Astrocyte of the spinal cord (primary cell): ENCODE data around the gene RRBP1.

ENCODE experiments used
- DNase-seq: peaks from one replicate; pipeline ENCODE4 v3.0.0; 2011; ENCODE audit warnings: low read depth, low spot score
- H3K4me3 ChIP-seq: 2 replicates; pipeline ENCODE4 v1.5.1; 2011; ENCODE audit warnings: low read depth, mild to moderate bottlenecking, low read length, moderate library complexity
- in situ Hi-C: cut with HindIII; loops from 2 replicates; pipeline ENCODE4 v1.10.0; 2017; ENCODE audit warnings: low sequenced_read_pairs
- TF ChIP-seq, protein P1 (sequence below): IDR thresholded peaks from 2 replicates; pipeline ENCODE4 v1.5.1; 2012; ENCODE audit warnings: low read depth, mild to moderate bottlenecking, low read length, inconsistent platforms

The RRBP1 gene

GRCh38 chr20:17647391-17648314 is 34.4 kb downstream of the RRBP1 start:
- in situ Hi-C loops = no loop called here
- DNase-seq = no peak
- H3K4me3 ChIP-seq = no peak overlapping the region
- TF ChIP-seq, protein P1, sequence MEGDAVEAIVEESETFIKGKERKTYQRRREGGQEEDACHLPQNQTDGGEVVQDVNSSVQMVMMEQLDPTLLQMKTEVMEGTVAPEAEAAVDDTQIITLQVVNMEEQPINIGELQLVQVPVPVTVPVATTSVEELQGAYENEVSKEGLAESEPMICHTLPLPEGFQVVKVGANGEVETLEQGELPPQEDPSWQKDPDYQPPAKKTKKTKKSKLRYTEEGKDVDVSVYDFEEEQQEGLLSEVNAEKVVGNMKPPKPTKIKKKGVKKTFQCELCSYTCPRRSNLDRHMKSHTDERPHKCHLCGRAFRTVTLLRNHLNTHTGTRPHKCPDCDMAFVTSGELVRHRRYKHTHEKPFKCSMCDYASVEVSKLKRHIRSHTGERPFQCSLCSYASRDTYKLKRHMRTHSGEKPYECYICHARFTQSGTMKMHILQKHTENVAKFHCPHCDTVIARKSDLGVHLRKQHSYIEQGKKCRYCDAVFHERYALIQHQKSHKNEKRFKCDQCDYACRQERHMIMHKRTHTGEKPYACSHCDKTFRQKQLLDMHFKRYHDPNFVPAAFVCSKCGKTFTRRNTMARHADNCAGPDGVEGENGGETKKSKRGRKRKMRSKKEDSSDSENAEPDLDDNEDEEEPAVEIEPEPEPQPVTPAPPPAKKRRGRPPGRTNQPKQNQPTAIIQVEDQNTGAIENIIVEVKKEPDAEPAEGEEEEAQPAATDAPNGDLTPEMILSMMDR = no peak

- in situ Hi-C loops = no loop called here
- TF ChIP-seq, protein P1 = no peak
- H3K4me3 ChIP-seq = no peak overlapping the region
- no peak for DNase-seq
Observed at GRCh38 chr20:17646961-17647301, 35.1 kb downstream of the RRBP1 start.

DNA sequence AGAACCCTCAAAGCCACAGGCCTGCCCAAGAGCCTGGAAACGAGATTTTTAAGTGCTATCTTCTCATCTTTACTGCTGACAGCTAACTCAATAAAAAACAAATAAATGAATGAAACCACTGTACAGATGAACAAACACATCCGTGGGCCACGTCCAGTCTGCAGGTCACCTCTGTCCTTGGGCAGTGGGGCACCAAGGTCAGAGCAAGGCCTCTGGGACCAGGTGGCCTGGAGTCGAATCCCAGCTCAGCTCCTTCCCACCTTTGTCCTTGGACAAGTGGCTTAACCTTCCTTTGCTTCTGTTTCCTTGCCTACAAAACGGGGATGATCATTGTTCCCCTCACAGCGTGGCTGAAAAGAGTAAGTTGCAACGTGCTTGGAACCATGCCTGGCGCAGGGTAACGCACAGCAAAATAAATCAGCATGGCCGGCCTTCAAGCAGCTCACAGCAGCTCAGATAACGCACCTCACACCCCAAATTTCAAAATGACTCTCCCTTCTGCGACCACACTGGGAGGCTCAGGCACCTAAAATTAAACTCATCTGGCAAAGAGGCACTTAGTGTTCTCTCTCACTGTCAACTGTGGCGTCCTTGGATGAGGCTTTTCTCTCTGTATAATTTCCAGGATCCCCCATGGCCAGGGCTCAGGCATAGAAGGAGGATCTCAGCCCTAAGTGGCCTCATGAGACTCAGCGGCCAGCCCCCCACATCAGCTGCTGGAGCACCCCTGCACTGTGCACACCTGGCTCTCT is 35.7 kb downstream of the RRBP1 start:
- TF ChIP-seq, protein P1 = no peak
- no peak overlapping the region for H3K4me3 ChIP-seq
- in situ Hi-C loops = no loop called here
- DNase-seq = no peak

- TF ChIP-seq, protein P1 = no peak
- DNase-seq = no peak
- no peak overlapping the region for H3K4me3 ChIP-seq
- in situ Hi-C loops = no loop called here
Observed at GRCh38 chr20:17645546-17646208, 36.4 kb downstream of the RRBP1 start.

DNA sequence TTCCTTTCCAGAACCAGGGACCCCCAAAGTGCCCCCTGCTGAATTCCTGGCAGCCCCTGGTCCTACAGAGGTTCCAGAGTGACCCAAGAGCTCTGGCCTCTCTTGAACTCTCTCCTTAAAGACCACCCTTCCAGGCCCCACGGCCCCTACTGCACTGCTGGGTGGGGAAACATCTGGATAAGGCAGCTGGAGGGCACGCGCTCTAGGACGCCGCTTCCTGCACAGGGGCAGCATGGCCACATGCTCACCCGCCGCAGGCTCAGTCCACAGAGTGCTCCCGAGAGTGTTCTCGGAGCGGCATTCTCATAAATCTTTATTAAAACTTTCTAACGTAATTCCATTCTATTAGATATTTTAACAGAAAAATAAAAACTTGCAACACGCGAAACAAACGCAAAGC is 37.0 kb downstream of the RRBP1 start:
- H3K4me3 ChIP-seq = no peak overlapping the region
- TF ChIP-seq, protein P1 = no peak
- no peak for DNase-seq
- in situ Hi-C loops = no loop called here

- in situ Hi-C loops = no loop called here
- no peak for DNase-seq
- TF ChIP-seq, protein P1 = no peak
- H3K4me3 ChIP-seq = no peak overlapping the region
Observed at GRCh38 chr20:17644451-17644850, 37.6 kb downstream of the RRBP1 start.
